HG02623 (cell line): ENCODE results near the gene MORN1.
"Not testable (repeated sequence)": the region's sequence is repeated elsewhere in the genome, so short reads cannot be mapped to it uniquely, and the experiment has no call there.

Experiments used
- ATAC-seq: cut with Tn5 transposase; IDR thresholded peaks from one replicate; pipeline ENCODE4 v1.9.1; 2021; ENCODE audit warnings: moderate library complexity; ENCODE audit not compliant: unreplicated experiment

Gene MORN1

DNA sequence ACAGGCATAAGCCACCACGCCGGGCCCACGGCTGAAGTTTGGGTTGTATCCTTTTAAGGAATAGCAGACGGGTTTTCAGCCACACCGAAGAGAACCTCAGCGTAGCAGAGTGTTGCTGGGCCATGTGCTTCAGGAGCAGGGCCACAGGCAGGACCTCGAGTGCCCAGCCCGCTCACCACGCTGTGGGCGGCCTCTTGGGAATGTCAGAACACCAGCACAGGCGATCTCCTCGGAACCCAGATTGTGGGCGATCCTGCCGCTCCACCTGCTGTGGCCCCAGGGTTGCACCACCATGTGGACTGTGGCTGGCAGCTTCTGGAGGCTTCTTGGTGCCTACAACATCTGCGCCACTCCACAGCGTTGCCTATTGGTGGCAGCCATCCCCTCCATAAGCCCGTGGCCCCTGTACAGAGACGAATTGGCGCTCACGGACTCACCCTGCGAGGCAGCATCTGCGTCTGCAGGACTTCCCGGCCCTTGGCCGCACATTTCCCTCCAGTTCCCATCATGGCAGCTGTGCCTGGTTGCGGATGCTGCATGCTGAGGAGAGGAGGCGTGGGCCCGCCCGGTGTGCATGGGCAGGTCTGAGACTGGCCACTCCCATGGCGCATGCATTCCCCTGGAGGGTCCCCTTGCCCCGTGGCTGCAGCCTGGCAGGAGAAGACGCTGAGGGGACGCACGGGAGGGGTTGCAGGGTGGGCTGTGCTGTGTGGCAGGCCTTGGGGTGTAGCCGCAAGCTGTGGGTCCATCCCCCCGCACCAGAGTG lies 93.9 kb downstream of the MORN1 start:
- ATAC-seq = no peak

DNA sequence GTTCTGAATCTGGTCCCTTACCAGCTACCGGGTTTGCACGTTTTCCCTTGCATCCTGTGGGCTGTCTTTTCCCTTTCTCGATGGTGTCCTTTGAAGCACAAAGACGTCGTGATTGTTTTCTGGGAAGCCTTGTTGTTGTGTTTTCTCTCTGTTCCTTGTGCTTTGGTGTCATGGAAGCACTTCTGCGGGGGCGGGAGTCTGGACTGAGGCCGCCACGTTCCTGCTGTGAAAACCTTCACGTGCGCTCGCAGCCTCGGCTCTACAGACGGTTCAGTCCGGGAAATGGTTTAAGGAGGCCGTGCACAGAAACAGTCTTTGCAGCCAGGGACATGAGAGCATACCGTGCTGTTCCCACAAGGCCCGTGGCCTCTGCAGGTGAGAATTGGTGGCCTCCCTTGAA lies 94.7 kb downstream of the MORN1 start:
- ATAC-seq = no peak

- ATAC-seq = not testable (repeated sequence)
These were observed 95.1 kb downstream of the MORN1 start for GRCh38 chr1:2296211-2296610.

DNA sequence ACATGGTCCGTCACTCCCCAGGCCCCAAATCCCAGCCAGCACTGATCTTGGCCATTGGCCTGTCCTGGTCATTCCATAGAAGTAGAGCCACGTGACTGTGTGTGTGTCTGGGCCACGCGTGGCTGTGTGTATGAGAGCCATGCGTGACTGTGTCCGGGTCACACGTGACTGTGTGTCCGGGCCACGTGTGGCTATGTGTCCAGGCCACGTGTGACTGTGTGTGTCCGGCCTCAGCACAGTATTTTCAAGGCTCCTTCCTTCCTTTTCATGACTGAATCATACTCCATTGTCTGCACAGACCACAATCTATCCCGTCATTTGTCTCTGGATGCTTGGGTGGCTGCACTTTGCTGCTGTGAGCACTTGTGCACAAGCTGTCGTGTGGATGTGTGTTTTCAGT lies 95.8 kb downstream of the MORN1 start:
- no peak for ATAC-seq

GRCh38 chr1:2294725-2295078 lies 96.7 kb downstream of the MORN1 start:
- ATAC-seq = no peak

DNA sequence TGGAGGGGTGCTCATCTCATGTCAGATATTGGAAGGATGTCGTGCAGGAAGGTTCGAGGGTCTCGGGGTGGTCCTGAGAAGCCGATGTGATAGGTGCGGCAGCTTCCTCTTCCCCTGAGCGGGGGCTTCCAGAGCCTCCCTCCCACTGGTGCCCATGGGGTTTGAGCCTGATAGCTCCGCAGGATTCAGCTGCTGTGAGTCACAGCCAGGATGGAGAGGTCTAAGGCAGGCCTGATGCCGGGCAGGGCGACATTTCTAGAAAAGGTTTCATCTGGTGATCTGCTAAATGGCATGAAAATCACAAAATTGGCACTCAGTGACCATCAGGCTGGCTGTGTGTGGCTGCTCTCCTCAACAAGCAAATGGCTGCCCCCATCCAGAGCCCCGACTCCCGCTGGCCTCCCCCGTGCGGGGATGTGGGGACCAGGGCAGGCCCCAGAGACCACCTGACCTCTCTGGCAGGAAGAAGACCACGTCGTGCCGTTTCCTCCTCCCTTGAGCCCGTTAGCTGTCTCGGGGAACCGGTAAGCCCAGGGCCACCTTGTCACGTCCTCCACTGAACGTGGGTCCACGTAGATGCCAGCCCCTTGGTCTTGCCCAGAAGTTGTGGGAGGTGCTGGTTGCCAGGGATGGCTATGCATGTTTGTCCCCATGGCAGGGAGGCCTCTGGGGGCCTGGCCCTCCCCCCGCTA lies 97.2 kb downstream of the MORN1 start:
- no peak for ATAC-seq

DNA sequence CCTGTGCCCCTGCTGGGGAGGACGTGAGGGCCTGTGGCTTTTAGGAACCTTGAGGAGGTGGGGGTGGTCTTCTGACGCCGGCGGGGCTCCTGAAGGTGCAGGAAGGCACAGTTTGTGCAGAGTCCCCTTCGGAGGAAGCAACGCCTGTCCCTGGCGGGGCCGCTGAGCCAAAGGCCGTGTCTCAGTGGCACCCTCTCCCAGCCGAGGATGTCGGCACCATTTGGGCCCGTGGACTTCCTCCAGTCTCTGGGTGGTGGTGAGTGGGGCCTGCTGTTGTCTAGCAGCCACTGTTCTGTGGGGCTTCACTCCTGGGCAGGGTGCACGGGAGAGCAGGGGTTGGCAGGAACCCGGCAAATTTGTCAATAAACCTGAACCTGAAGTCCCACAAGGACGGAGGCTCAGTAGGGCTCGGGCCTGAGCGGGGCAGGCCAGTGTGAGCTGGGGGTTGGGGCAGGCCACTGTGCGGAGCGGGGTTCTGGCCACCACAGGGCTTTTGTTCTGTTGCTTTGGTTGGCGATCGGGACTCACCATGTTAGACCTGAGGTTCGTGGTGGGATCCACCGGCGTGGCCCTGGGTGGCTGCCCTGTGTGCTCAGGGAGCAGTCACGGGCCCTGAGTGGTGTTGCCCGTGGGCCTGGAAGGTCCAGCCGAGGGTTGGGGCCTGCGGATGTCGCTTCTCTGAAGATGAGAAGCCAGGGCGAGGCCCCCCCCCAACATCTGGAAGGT lies 98.5 kb downstream of the MORN1 start:
- ATAC-seq = no peak

DNA sequence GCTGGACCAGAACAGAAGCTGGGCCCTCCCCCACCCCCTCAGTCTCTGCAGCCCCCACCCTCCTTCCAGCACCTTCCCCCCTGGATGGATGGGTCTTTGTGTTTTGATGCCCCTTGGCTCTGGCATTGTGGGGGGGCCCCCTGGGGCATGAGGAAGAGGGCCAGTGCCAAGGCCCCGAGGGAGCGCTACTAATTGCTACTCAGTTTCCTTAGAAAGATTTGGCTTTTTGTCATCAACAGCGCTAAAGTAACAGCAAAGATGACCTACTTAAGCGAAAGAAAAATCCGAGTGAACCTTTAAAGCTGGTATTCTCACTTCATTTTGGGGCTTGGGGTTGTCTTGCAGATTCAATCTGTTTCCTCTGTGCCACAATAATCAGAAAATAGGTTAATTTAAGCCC lies 99.8 kb downstream of the MORN1 start:
- no peak for ATAC-seq

- peak; percentile 43 for ATAC-seq
These were observed 100.5 kb downstream of the MORN1 start for GRCh38 chr1:2290595-2291510.

GRCh38 chr1:2290171-2290578 lies 101.2 kb downstream of the MORN1 start:
- ATAC-seq = peak; percentile 23

DNA sequence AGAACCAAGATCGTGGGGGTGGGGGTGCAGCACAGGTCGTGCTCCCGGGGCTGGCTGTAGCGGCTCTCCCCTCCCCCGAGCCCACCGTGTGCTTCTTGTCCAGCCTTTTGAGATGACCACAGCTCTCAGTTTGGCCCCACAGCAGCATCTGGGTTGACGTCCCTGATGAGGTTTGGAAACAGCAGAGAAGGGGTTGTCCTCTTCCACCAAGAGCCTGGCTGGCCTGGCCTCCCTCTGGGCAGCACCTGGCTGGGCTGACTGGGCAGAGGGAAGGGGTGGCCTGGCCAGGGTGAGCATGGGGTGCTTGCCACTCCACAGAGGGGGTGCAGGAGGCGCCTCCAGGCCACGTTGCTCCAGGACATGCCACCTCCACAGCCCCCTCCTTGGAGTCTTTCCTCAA lies 101.7 kb downstream of the MORN1 start:
- ATAC-seq = no peak

DNA sequence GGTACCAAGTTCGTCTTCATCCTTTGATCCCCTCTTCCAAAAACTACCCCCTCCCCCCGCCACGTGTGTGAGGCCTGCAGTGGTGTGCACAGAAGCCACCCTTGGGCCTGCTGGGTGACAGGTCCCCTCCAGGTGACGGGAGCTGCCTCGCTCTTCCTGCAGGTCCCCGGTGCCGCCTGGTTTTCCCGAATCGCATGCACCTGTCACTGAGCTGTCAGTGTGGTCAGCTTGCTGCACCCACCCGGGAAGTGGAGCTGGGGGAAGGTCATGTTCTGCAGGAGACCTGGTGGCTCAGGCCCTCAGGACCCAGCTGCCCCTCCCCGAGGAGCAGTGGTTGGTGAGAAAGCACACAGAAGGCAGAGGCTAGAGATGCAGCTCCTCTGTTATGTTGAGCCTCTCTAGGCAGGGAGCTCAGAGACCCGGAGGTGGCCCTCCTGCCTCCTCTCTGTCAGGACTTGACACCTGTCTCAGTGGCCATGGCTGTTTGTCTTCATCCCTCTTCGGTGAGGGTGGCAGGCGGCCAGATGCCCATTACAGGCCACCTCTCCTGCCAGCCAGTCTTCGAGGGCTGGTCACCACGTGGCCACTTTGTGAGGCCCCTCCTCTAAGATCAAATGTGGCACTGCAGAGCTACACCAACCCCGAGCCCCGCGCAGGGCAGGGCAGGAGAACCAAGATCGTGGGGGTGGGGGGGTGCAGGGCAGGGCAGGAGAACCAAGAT lies 102.4 kb downstream of the MORN1 start:
- ATAC-seq = no peak

DNA sequence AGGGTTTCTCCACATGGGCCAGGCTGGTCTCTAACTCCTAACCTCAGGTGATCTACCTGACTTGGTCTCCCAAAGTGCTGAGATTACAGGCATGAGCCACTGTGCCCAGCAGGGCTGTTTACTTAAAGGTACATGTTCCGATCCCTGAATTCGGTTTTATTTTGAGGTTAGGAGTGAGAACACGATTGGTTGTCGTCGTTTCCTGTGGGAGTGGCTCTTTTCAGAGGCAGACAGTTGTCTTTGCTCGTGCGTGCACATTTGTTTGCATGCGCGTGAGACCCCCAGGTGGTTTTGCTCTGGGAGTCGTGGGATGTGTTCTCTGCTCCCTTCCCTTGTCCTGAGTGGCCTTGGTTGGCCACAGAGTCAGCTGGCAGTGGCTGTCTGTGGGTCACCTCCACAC lies 103.0 kb downstream of the MORN1 start:
- ATAC-seq = no peak

GRCh38 chr1:2287649-2288048 lies 103.7 kb downstream of the MORN1 start:
- ATAC-seq = no peak

- no peak for ATAC-seq
These were observed 104.4 kb downstream of the MORN1 start for GRCh38 chr1:2286923-2287322.

- no peak for ATAC-seq
These were observed 106.4 kb downstream of the MORN1 start for GRCh38 chr1:2284932-2285331.

DNA sequence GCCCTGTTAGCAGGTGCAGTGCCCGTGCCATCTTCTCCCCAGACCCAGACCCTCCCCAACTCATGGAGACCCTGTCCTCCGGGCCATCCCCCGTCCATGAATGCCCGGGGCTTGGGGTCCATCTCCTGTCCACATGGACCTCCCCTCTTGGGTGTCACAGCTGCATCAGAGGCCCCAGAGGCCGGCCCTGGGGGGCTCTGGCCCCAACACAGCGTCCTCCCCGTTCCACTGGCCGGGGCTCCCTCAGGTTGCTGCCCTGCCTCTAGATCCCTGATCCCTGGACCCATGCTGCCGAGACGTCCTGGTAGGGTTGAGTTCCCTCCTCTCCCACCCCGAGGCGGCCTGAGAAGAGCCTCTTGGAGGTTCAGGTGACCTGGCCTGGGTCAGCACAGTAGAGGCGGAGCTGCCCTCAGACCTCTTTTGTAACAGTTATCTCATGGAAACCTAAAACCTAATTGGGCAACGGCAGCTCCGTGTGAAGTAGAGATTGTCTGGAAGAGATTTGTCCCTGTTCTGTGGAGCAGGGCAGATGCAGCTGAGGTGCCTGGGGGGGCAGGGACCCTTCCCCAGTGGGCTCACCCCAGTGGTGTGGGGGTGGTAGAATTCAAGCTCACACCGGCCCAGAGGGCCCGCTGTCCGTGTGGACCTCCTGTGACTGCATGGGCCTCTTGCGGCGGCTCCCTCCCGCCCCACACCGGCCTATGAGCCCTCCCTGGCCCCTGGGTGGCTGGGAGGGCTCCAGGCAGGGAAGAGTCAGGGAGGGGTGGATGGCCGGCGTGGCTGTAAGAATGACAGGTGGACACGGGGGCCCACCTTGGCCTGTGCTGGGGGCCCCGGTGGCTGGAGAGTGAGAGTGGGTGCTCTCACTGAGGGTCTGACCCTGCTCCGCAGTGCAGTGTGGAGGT lies 107.1 kb downstream of the MORN1 start:
- ATAC-seq = no peak

- ATAC-seq = no peak
These were observed 107.9 kb downstream of the MORN1 start for GRCh38 chr1:2283371-2283990.
